ENCODE measurements around the gene AWAT2.

DNA sequence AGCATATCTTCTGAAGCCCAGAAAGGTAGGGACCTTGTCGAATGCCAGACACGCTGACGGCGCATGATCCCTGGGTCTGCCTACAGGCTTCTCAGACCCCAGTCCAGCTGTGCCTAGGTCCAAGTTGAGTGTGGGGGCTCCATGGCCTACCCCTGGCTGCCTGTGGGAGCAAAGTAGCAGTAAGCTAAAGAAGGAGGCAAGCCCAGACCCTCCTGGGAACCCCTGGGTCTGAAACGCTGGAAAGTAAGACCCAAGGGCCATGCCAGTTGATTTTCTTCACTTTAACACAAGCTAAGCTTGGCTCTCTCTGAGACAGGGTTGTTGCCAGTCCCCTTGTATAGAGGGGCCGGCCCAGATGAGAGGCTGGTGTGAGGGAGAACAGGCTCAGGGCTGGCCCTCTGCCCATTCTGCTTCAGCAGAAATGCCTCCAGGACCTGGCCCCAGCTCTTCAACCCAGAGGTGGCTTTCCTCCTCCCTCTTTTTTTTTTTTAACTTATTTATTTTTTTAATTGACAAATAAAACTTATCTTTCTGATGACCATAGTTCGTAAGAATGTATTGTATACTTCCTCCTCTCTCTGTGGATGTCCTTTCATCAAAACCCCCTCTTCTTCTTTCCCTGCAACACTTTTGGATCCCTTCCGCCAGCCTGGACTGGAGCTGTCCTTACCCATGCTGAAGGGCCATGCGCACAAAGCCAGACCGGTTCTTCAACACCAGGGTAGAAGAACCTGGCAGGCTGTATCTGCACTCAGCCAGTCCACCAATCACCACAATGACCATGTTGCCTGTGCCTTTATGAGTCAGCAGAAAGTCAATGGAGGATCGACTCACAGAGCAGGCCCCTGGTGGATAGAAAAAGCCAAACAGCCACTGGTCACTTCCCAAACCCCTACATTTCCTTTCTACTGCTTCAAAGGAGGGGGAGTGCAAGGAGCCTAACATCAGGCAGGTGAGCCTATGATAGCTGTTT lies 7.1 kb downstream of the AWAT2 start:
- TF ChIP-seq, protein P1, sequence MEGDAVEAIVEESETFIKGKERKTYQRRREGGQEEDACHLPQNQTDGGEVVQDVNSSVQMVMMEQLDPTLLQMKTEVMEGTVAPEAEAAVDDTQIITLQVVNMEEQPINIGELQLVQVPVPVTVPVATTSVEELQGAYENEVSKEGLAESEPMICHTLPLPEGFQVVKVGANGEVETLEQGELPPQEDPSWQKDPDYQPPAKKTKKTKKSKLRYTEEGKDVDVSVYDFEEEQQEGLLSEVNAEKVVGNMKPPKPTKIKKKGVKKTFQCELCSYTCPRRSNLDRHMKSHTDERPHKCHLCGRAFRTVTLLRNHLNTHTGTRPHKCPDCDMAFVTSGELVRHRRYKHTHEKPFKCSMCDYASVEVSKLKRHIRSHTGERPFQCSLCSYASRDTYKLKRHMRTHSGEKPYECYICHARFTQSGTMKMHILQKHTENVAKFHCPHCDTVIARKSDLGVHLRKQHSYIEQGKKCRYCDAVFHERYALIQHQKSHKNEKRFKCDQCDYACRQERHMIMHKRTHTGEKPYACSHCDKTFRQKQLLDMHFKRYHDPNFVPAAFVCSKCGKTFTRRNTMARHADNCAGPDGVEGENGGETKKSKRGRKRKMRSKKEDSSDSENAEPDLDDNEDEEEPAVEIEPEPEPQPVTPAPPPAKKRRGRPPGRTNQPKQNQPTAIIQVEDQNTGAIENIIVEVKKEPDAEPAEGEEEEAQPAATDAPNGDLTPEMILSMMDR (IDR thresholded peaks at IDR 0.05; ENCODE audit: insufficient read depth, low read length, poor library complexity, severe bottlenecking) = no peak
- no peak for TF ChIP-seq EZH2phosphoT487 (conservative IDR thresholded peaks at IDR 0.05; ENCODE audit: low read length)
